Measurements from ENCODE around the gene SLC9A9.
A peak's percentile ranks its signal among the peaks of the same experiment; 100 is the strongest.
"Not testable (repeated sequence)": the region's sequence is repeated elsewhere in the genome, so short reads cannot be mapped to it uniquely, and the experiment has no call there.

Gene SLC9A9
- total RNA-seq, result 20.3 to 152 (median 91.2) reads per million in 17 experiments

DNA sequence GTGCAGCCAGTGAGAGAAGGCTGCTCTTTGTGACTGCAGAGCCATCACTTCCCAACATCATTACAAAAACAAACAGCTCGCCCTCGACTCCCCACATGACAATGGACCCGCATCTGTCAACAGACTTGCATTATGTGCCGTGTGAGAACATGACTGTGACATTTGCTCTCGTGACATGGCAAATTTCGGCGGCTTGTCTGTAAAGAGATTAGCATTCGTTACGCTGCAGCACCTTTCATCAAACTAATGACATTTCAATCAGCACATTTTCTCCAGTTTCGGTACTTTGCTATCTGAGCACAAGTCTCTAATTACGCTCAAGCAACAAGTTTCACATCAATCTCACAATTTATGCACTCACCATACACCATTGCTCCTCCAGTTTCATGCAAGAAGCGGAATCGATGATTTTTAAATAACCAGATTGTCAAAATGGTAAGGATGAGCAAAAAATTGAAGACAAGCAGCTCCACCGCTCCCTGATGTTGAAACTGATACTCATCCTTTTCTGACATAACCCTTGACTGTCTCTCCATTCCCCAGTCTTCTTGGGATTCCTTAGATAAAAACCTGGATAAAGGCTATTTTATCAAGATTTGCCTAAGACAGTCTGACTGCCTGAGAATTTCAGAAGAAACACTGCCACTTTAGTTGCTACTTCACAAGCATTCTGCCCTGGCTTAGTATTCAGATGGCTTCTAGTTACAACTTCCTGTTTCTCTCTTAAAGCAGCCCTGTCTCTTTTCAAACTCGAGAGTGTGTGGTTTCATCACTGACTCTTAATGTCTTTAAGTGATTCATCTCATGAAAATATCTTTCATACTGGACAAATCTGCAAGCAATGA lies at the start of gene SLC9A9:
Gene SLC9A9 (minus strand): TSS at position 682 of the 845 bp plus-strand sequence. CDS start 146 bp downstream, at position 536.
- DNase-seq, result peak; percentile 74 to 84 (median 79)

DNA sequence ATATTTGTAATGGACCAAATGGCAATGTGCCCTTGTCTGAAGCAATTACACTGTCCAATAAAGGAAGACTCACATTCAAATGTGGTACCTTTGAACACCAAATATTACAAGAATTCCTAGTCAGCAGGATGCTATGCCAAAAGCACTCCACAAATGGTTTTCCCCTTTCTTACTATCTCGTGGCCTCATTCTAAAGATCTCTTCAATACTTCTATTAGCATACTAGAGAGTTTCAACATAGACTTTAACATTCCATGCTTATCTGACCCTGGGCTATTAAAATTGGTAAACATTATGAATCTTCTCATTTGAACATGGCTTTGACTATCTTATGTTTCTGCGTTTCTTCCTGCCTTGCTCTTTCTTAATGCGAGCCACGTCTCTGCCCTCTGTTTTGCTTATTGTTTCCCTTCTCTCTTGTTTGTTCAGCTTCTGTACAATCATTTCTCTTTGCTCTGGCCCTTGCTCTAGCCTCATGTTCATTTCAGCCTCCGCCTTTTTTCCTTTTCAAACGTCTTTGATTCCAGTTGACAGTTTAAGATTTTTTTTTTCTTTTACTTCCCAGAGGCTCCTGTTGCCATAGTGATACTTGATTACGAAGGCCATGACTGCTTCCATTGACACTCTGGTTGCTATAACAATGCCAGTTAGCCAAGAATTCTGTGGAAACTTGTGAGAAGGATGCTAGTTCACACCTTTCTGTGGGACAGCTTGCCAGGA lies 49.5 kb upstream of the SLC9A9 start:
- DNase-seq, result no peak

DNA sequence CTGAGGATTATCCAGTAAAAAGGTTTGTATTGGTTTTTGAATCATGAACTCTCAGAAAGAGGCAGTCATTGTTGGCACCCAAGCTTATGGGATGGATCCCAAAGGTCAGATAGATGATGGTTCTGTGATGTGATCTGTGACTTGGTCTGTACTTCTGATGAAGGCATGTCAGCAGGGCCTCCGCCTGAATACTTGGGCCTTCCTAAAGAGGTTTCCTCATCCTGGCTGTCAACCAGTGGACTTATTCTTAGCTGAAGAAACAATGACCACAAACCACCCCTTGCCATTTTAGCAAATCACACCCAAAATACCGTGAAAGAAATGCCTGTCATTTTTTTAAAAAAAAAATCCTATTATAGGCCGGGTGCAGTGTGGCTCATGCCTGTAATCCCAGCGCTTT lies 48.2 kb upstream of the SLC9A9 start:
- no peak for DNase-seq

- peak in 2 of 4 experiments; percentile 35 to 43 for DNase-seq
Observed at GRCh38 chr3:143895805-143896204, 47.5 kb upstream of the SLC9A9 start.

DNA sequence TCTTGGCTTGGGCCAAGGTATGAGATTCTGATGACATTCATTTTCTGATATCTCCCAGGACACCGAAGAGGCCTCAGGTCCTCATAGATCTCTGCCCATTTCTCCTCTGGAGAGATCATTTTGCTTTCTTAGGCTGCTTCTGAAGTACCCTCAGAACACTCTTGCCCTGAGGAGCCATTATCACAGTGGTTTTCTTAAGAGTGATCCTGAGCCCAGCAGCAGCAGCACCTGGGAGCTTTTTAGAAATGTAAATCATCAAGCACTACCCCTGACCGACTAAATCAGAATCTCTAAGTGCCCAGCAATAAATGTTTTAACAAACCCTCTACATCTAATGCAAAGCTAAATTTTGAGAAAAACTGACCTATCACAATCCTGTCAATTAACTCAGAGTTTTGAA lies 40.6 kb upstream of the SLC9A9 start:
- DNase-seq, result no peak

- no peak for DNase-seq
Observed at GRCh38 chr3:143888166-143888565, 39.9 kb upstream of the SLC9A9 start.

DNA sequence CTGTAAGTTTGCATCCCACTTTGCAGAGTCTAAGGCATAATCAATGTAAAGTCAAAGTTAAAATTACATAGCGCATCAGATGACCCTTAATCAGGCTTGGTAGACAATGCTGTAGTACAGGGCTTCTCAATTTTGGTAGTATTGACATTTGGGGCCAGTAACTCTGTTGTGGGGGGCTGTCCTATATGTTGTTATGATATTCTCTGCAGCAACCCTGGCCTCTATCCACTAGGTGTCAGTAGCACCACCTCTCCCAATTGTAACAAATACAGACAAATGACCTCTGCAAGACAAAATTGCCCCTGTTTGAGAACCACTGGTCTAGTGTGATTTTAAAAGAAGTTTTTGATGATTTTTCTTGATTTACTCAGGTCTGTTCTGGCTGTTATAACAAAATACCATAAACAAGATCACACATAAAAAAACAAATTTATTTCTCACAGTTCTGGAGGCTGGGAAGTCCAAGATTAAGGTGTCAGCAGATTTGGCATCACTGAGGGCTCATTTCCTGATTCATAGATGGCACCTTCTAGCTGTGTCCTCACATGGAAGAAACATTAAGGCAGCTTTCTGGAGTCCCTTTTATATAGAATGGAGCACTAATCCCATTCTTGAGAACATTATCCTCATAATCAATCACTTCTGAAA lies 37.6 kb upstream of the SLC9A9 start:
- peak; percentile 48 to 68 (median 58) for DNase-seq

- DNase-seq, result no peak
Observed at GRCh38 chr3:143884861-143885260, 36.6 kb upstream of the SLC9A9 start.

GRCh38 chr3:143883151-143883550 lies 34.9 kb upstream of the SLC9A9 start:
- no peak for DNase-seq

- peak; percentile 48 to 69 (median 58) for DNase-seq
Observed at GRCh38 chr3:143881095-143881494, 32.8 kb upstream of the SLC9A9 start.

GRCh38 chr3:143875546-143875945 lies 27.3 kb upstream of the SLC9A9 start:
- peak in 3 of 4 experiments; percentile 12 to 27 (median 22) for DNase-seq

DNA sequence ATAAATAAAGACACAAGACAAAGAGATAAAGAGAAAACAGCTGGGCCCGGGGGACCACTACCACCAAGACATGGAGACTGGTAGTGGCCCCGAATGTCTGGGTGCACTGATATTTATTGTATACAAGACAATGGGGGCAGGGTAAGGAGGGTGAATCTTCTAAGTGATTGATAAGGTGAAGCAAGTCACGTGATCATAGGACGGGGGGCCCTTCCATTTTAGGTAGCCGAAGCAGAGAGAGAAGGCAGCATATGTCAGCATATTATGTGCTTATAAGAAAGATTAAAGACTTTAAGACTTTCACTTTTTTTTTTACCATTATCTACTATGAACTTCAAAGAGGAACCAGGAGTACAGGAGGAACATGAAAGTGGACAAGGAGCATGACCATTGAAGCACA lies 25.3 kb upstream of the SLC9A9 start:
- not testable (repeated sequence) for DNase-seq

DNA sequence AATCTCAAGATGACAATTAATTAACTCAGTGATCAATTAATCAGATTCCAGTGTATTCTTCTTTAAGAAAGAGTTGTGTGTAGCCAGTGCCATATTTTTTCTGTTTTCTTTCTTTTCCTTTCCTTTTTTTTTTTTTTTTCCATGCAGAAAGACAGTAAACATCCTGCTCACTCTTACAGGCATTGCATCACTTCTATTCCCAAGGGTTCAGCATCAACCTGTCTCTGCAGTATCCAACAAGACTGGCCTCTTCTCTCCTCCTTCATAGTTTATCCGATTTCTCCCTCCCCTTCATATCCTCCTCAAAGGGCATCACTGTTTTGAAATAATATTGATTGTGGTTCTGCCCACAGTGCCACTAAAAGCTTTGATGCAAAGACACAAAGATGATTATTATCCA lies 17.0 kb upstream of the SLC9A9 start:
- no peak for DNase-seq

DNA sequence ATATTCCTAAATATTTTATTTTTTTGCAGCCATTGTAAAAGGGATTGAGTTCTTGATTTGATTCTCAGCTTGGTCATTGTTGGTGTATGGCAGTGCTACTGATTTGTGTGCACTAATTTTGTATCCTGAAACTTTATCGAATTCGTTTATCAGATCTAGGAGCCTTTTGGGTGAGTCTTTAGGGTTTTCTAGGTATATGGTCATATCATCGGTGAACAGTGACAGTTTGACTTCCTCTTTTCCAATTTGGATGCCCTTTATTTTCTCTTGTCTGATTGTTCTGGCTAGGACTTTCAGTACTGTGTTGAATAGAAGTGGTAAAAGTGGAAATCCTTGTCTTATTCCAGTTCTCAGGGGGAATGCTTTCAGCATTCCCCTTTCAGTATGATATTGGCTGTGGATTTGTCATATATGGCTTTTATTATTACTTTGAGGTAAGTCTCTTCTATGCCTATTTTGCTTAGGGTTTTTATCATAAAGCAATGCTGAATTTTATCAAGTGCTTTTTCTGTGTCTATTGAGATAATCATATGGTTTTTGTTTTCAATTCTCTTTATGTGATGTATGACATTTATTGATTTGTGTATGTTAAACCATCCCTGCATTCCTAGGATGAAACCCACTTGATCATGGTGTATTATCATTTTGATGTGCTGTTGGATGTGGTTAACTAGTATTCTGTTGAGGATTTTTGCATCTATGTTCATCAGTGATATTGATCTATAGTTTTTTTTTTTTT lies 11.4 kb upstream of the SLC9A9 start:
- no peak for DNase-seq

GRCh38 chr3:143856252-143856970 lies 8.1 kb upstream of the SLC9A9 start:
- DNase-seq, result peak; percentile 47 to 71 (median 62)

DNA sequence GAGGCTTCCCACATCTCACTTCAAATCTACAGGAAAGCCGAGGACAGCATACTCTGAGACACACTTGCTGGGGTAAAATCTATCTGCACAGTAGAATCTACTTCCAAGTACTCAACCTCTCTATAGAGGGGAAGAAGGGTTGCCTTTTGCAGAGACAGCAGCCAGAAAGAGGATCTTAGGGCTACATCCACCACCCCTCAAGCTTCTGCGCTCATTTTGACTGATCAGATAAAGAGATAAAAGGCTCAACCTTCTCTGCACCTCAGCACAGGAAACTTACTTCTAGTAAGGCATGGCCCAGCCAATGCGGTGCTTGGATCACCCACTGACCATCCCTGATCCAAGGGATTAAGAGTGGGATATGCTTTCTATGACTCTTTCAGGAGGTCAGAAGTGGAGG lies 6.9 kb upstream of the SLC9A9 start:
- DNase-seq, result peak in 3 of 4 experiments; percentile 38 to 58 (median 48)

GRCh38 chr3:143851331-143852017 lies 3.2 kb upstream of the SLC9A9 start:
- no peak for DNase-seq

DNA sequence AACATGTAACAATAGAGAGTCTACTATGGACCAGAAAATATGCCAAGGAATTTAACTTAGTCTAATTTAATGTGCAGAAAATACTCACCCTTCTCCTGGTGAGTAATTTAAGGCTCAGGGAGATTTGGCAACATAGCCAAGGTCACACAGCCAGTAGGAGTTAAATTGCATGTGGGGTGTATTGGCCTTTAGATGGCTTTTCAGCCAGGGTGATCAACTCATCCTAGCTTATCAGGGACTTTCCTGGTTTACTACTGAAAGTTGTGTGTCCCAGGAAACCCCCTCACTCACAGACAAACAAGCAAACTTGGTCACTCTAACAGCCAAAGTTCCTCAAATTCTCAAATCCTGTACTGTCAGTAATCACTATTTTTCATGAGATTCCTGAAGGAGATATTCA lies 2.6 kb upstream of the SLC9A9 start:
- peak; percentile 58 to 88 (median 74) for DNase-seq

- DNase-seq, result peak; percentile 59 to 90 (median 74)
Observed at GRCh38 chr3:143849854-143850549, 1.7 kb upstream of the SLC9A9 start.

- DNase-seq, result no peak
Observed at GRCh38 chr3:143848704-143849103, 436 bp upstream of the SLC9A9 start.

All from suppressor macrophage (primary cell).